LNCaP clone FGC (cell line): Measurements from ENCODE around the gene TRIM28.
A peak's percentile ranks its signal among the peaks of the same experiment; 100 is the strongest.

Experiments used
- DNase-seq: peaks from one replicate; pipeline ENCODE4 v3.0.0-alpha.2; 2011; ENCODE audit warnings: low read depth
- H3K4me3 ChIP-seq: 2 replicates; pipeline ENCODE4 v1.5.1; 2011; ENCODE audit warnings: mild to moderate bottlenecking, low read depth, low read length, control low read depth
- CTCF ChIP-seq: IDR thresholded peaks from 2 replicates; pipeline ENCODE4 v1.5.1; 2012; ENCODE audit warnings: mild to moderate bottlenecking; ENCODE audit not compliant: control insufficient read depth, insufficient read depth; ENCODE audit errors: extremely low read depth

The TRIM28 gene

GRCh38 chr19:58520257-58520599 is 23.6 kb upstream of the TRIM28 start:
- peak overlapping the region; percentile 81 for H3K4me3 ChIP-seq
- DNase-seq: no peak
- no peak for TF ChIP-seq CTCF

- no peak for TF ChIP-seq CTCF
These were observed 22.2 kb upstream of the TRIM28 start for GRCh38 chr19:58521651-58522050.

GRCh38 chr19:58522709-58523108 is 21.2 kb upstream of the TRIM28 start:
- no peak overlapping the region for H3K4me3 ChIP-seq
- no peak for DNase-seq
- no peak for TF ChIP-seq CTCF

More at GRCh38 chr19:58521651-58522050, 22.2 kb upstream of the TRIM28 start:
- no peak for DNase-seq
- peak overlapping the region; percentile 38 for H3K4me3 ChIP-seq

GRCh38 chr19:58529405-58529804 is 14.5 kb upstream of the TRIM28 start:
- H3K4me3 ChIP-seq: no peak overlapping the region
- TF ChIP-seq CTCF: no peak
- DNase-seq: no peak

GRCh38 chr19:58531034-58531840 is 12.6 kb upstream of the TRIM28 start:
- no peak for TF ChIP-seq CTCF
- no peak overlapping the region for H3K4me3 ChIP-seq
- DNase-seq: no peak

- no peak for DNase-seq
- H3K4me3 ChIP-seq: no peak overlapping the region
- no peak for TF ChIP-seq CTCF
These were observed 8.0 kb upstream of the TRIM28 start for GRCh38 chr19:58535857-58536256.
